GM18526 (cell line): Measurements from ENCODE around the gene ADAM15.

ENCODE experiments used
- POLR2A ChIP-seq: IDR thresholded peaks from 3 replicates; pipeline ENCODE4 v1.6.1; 2011; ENCODE audit not compliant: insufficient read length; ENCODE audit errors: extremely low read depth

Gene ADAM15

DNA sequence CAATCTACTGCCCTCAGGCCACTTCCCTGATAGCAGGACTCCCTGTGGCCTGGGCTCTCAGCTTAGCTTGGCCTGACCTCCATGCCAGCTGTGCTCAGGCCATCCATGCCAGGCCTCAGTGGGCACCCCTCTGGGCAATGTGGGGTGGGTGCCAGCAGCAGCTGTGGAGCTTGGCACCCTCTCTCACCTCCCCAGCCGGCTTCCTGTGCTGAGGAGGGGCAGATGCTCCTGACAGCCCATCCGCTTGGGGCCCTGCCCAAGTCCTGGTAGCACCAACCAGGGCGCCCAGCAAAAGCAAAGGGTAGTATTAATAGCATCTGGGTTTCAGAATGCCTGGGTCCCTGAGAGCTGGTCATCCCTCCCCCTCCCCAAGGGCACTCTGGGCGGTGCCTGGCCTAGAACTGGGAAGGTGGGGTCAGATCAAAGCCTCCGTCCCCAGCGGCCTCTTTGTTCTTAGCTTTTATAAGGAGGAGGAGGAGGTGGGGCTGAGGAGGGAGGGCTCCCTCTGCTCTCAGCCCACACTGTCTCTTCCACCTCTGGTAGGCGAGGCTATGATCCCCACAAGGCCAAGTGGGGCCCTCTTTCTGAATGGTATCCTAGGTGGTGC is 18.5 kb downstream of the ADAM15 start:
- no peak for TF ChIP-seq POLR2A

DNA sequence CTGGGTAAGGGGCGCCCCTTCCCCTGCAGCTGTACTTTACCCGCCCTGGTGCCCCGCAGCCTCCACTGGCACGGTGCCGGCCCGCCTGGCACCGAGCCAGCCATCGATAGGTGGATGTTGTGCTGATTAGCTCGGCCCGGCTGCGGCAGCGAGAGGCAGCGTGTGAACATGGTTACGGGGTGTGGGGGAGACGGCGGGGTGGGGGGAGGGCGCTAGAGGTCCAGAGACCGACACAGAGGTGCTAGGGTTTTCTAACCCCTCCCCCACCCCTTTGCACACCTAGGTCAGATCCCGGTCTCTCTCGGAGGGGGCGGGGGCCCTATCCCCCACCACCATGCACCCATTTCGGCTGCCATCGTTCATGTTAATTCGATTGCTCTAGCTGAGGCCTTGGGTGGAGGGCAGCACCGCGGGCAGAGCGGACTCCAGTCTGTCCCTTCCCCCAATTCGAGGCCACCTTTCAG is 19.1 kb downstream of the ADAM15 start:
- no peak for TF ChIP-seq POLR2A

DNA sequence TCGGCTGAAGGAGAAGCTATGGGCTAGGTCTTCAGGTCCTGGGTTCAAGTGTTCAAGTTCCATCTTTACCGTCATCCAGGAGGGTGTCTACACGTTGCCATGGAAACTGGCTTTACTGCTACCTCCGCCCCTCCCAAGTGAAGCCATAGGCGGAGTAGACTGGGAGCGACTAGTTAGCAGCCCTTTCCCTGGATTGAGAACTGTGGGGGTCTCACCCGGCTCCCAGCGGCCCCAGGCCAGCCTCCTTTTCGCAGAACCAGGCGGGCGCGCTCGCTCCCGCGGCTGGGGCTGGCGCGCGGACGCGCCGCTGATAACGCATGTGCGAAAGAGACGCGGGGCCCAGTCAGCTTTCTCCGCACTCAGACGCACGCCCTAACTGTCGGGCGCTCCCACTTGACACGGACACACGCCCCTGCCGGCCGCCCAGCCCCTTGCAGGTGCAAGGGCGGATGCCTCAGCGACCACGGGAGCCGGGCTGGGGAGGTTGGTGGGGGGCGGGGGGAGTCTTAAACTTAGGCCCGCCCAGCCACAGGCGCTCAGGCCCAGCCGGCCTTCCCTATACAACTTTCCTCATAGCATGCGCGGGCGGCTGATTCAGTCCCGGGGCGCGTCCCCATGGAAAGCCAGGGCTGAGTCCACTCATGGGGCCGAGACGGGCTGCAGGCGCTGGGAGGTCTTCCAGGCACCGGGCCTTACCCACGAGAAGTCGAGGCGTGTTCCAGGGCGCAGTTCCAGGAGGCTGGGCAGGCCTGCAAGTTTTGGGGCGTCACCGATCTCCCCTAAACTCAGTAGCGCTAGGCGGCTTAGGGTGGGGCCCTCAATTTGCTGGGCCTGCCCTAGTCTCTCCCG is 19.8 kb downstream of the ADAM15 start:
- no peak for TF ChIP-seq POLR2A

DNA sequence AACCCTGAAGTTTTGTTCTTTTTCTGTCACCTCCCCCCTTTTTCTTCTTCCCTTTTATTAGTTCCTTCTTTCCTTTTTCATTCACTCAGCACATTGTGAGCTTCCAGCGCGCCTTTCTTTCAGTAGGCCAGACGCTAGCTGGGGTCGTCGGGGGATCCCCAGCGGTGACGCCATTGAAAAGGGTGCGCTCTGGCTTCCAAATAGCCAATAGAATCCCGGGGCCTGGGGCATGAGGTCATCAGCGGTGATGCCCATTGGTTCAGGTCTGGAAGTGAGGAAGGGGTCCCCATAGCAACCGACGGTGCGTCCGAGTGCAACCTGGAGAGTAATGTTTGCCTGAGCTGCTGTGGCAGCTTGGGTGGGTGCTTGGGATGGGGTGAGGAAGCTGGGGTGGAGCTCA is 20.6 kb downstream of the ADAM15 start:
- no peak for TF ChIP-seq POLR2A

DNA sequence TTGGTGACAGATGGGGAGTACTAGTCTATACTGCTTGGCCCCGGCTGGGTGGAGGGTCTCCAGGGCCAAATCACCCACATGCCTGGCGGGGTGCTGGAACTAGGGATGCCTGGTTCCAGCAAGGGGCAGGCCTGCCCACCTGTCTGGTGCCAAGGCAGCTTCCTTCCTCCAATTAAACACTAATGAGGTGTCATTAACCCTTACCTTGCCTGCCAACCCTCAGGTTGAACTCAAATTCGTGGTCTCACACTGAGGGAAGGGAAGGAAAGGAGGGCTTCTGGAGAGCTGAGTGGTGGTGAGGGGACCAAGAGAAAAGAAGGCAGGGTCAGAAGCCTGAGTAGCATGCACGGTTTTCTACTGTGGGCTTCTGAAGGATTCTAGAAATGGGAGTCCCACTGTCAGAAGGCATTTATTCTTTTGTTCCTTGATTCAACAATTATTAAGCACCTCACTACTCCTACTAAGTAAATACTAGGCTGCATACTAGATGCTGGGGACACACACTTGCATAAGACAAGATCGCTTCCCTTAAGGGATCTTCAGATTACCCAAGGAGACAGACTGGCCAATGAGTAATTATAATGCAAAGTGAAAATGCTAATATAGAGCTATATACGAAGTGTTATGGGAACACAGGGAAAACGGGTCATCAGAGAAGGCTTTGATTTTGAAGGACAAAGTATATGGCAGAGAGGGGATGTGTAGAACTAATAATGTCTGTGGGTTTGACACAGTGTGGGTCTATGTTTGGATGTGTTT is 21.6 kb downstream of the ADAM15 start:
- TF ChIP-seq POLR2A: no peak

DNA sequence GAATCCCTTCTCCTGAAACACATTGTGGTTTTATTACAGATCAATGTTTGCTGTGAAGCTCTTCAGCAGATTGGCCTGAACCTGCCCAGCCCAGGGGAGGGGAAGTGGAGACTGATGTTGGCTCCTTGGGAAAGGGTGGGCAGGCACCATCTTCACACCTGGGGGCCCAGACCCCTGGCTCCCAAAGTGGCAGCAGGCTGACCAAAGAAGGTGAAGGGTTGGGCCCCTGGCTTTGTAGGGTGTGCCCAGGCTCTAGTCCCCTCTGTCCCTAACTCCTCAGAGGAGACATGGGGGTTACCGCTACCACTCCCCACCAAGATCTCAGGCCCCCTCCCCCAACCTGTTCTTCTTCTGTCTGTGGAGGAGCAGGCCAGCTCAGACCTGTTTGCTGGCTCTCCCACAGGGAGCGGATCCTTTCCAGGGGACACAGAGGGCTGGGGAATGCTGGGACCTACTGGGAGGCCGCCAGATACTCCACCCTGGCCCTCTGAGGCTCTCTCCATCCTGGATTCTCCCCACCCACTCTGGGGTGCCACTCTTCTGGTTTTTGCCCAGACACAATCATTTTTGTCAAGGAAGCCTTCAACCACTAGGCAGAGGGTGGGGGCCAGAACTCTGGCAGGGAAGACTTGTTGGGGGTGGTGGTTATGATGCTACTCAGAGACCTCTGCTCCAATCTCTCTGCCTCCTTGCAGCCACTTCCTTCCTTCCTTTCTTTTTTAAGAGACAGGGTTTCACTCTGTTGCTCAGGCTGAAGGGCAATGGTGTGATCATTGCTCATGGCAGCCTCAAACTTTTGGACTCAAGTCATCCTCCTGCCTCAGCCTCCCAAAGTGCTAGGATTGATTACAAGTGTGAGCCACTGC is 22.5 kb downstream of the ADAM15 start:
- TF ChIP-seq POLR2A: no peak

DNA sequence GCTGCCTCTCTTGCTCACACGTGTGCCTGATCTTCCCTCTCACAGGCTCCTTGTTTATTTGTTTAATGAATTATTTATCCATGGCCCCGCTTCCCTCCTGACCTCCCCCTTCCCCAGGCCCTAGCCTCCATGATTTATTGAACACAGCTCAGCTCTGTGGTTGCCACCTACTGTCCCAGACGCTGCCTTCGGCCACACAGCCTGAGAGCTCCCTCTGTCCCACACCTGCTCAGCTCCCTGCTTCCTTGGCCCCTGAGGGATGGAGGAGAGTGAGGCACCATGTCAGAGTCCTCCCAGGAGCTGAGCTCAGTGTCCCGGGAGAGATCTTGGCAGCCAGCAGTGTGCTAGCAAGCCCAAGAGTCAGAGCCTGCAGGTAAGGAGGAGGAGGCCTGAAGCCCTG is 24.4 kb downstream of the ADAM15 start:
- TF ChIP-seq POLR2A: no peak

DNA sequence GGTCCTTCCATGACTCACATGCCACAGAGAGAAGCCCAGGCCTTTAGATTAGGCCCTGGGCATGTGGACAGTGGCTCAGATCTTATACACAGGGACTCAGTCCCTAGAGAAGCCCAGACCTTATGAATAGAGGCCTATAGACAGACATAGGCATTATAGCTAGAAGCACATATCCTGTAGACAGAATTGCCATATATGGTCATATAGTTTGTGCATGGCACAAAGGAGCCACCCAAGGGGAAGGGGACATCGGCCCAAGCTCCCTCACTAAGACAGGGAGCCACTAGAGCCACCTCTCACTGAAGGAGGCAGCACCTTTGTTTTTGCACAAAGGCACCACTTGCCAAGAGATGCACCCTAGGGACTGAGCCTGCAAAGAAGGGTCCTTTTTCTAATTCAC is 25.3 kb downstream of the ADAM15 start:
- no peak for TF ChIP-seq POLR2A

DNA sequence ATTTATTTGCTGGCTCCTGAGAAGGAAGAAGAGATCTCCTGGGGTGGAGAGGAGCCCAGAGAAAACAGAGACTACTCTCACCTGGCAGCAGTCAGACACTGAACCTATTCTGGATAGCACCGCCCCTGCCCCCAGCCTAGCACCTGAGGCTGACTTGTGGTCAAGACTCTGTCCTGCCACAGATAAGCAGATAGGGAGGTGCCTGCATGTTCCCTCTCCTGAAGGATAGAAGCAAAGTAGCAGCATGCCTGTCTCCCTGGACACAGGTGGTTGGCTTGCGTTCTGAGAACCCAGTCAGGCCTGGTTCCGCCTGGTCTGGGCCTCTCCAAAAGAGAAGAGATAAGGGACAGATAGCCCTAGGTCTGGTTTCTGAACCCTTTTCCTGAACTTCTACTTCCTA is 26.2 kb downstream of the ADAM15 start:
- TF ChIP-seq POLR2A: no peak

DNA sequence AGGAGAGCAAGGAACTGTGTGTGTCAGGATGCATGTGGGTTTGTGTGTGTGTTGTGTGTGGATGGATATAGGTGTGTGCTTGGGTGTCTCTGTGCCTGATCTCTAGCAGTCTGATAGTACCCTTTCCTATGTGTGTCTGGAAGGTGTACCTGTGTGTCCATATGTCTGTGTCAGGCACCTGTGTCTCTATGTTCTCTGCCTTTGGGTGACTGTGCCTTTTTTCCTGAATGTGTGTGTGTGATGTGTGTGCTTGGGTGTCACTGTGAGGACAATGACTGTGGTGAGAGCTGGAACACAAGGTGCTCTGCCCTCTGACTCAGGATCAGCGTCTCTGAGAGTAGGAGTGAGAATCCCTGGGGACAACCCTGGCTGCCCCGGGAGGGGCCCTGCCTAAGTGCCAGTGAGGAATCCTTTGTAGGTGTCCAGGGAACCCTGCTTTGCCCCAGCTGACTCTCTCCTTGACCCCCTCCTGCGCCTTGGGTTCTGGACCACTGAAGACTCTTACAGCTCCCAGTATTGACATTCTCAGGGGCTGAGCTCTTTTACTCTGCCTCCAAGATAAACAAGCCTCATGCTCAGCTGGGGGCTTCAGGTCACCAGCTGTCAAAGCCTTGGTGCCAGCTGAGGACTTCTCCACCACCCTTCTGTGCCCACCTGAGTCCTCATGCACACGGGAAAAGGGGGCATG is 26.8 kb downstream of the ADAM15 start:
- TF ChIP-seq POLR2A: no peak

DNA sequence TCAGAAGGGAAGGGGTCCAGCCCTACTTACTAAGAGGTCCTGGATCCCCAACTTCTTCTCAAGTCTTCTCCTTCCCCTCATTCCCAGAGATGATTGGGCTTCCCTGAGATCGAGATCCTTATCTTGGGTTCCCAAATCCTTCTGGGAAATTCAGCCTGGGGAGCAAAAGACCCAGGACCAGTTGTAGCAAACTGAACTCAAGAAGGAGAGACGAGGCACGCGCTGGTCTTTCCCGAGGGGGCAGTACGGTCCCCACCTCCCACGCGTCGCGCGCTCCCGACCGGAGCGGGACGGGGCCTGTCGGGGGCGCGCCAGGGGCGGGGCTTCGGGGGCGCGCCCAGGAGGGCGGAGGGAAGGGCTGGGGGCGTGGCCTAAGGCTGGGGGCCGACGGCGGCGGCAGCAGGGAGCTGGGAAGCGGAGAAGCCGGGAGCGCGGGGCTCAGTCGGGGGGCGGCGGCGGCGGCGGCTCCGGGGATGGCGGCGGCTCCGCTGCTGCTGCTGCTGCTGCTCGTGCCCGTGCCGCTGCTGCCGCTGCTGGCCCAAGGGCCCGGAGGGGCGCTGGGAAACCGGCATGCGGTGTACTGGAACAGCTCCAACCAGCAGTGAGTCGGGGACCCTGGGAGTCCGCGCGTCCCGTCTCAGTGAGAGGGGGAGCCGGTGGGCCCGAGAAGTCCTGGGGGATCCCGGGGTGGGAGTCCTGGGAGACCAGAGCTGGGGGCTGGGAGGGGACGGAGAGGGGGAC is 27.5 kb downstream of the ADAM15 start, which contains the start of gene EFNA3:
Gene EFNA3, plus strand, starts transcription at position 369 of the 741 bp plus-strand sequence. Its CDS starts 105 bp downstream, at position 474.
- no peak for TF ChIP-seq POLR2A

DNA sequence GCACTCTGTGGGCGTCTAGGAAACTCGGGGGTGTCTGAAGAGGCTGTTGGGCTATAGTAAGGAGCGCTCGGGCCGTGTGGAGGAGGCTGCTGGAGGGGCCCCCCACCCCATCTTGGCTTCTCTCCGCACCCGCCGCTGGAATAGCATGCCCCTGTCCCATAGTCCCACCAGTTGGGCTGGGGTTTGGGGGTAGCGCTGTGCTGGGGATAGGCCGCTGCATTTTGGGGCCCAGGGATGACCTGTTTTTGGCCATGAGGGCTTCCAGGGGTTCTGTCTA is 28.0 kb downstream of the ADAM15 start:
- TF ChIP-seq POLR2A: no peak

DNA sequence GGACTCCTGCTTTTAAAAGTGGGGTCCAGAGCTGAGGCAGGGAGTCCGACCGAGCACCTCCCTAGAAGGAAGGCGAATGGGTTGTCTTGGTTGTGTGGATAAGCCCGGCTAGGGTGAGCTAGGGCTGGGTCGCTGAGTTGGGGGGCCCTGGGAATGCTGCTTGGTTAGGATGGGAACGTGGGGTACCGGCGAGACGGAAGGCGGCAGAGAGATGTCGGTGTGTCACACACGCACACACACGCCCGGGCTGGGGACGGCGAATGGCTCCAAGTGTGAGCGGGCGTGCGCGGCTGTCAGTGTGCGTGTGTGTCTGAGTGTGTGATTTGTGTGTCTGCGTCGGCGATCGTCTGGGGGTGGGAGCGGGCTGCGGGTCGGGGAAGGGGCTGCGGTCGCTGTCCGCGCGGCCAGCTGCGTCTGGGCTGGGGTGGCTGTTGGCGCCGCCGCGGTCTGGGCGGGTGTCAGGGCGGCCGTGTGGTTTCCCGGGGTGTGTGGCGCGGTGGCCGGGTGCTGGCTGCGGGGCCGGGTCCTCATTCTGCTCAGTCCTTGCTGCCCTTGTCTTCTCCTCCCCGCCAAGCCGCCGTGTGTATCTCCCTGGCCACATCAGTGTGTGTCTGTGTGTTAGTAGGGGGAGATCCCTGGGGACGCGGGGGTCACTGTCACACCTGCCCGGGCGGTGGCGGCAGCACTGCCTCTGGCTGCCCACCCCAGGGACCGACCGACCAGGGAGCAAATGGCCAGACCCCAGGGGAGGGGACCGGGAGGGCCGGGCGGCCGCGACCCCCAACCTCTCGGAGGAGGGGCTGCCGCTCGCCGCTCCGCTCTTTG is 28.6 kb downstream of the ADAM15 start:
- no peak for TF ChIP-seq POLR2A
